CD4-positive, alpha-beta T cell (primary cell): ENCODE results near the gene BAIAP2L2. TPM values are rescaled to one million over a fixed set of nuclear protein-coding genes. Genes with fewer than 3 reads are reported as not detected.
"Not testable (repeated sequence)": the region's sequence is repeated elsewhere in the genome, so short reads cannot be mapped to it uniquely, and the experiment has no call there.

Experiments used
- ATAC-seq: fragments of 200-7000 bp; cut with Tn5 transposase; one replicate; pipeline ENCODE4 v1.10.0; 2022; ENCODE audit warnings: mild to moderate bottlenecking; ENCODE audit not compliant: poor library complexity
- CTCF ChIA-PET: fragments of 350-600 bp; sonication (Branson Sonifier 250); formaldehyde crosslinking; loops from one replicate; lab custom pipeline; 2021; ENCODE audit warnings: antibody characterized with exemption, inconsistent platforms; lab: Charles Lee
- POLR2A ChIA-PET: fragments of 350-600 bp; sonication (Branson Sonifier 250); formaldehyde crosslinking; loops from one replicate; lab custom pipeline; 2021; ENCODE audit warnings: antibody characterized with exemption, inconsistent platforms; lab: Charles Lee
- DNase-seq, 14 experiments: peaks; one replicate each; pipeline ENCODE4 v3.0.0-alpha.2; 2013 to 2020; ENCODE audit warnings: mixed read lengths in 2 of 14
- H3K27ac ChIP-seq, 2 donors: one replicate each; pipeline versions ENCODE4 v1.5.1 to v1.7.0; 2013; ENCODE audit warnings: low read length in 2 of 2, low read depth in 1 of 2, mild to moderate bottlenecking in 1 of 2
- H3K27me3 ChIP-seq, 2 experiments: 1 replicate in 1 of 2; 2 replicates in 1 of 2; pipeline versions ENCODE4 v1.6.1 to v1.7.0; 2013; ENCODE audit warnings: low read length in 2 of 2, control low read depth in 1 of 2, mild to moderate bottlenecking in 1 of 2, moderate library complexity in 1 of 2; ENCODE audit not compliant: insufficient read depth in 2 of 2, control insufficient read depth in 1 of 2
- H3K36me3 ChIP-seq: one replicate; pipeline ENCODE4 v1.6.1; 2013; ENCODE audit warnings: low read length, control low read depth; ENCODE audit not compliant: insufficient read depth
- H3K4me1 ChIP-seq: one replicate; pipeline ENCODE4 v1.6.1; 2013; ENCODE audit warnings: low read length, control low read depth; ENCODE audit not compliant: insufficient read depth
- H3K4me3 ChIP-seq: one replicate; pipeline ENCODE4 v1.5.1; 2013; ENCODE audit warnings: mild to moderate bottlenecking, low read length, moderate library complexity
- H3K9me3 ChIP-seq, 2 experiments: 1 replicate in 1 of 2; 2 replicates in 1 of 2; pipeline versions ENCODE4 v1.6.1 to v1.7.0; 2013; ENCODE audit warnings: low read length in 2 of 2, mild to moderate bottlenecking in 2 of 2, control low read depth in 1 of 2, moderate library complexity in 1 of 2; ENCODE audit not compliant: control insufficient read depth in 1 of 2, insufficient read depth in 1 of 2
- H3K27ac Mint-ChIP-seq: one replicate; pipeline ENCODE4 v1.8.0; 2020; ENCODE audit warnings: mixed read lengths
- H3K27me3 Mint-ChIP-seq: one replicate; pipeline ENCODE4 v1.8.0; 2021; ENCODE audit warnings: mixed read lengths
- H3K36me3 Mint-ChIP-seq: one replicate; pipeline ENCODE4 v1.8.0; 2021; ENCODE audit warnings: low read depth, mixed read lengths
- H3K4me1 Mint-ChIP-seq: one replicate; pipeline ENCODE4 v1.8.0; 2021; ENCODE audit warnings: low read depth, mixed read lengths
- H3K4me3 Mint-ChIP-seq: one replicate; pipeline ENCODE4 v1.8.0; 2020; ENCODE audit warnings: mild to moderate bottlenecking, mixed read lengths
- H3K9me3 Mint-ChIP-seq: one replicate; pipeline ENCODE4 v1.8.0; 2020; ENCODE audit warnings: mixed read lengths
- CTCF ChIP-seq: fragments of 200-600 bp; IDR thresholded peaks from one replicate; pipeline ENCODE4 v1.8.0; 2022; ENCODE audit warnings: antibody characterized with exemption, mild to moderate bottlenecking
- intact Hi-C, 2 experiments: fragments of 100-400 bp; cut with DNase I in 1 of 2; cut with micrococcal nuclease in 1 of 2; formaldehyde crosslinking; loops; one replicate each; pipeline versions ENCODE4 v1.15.1 to v1.9.0; 2023 to 2025; cut with DNase I, micrococcal nuclease
- total RNA-seq, 174 experiments: library from RNA in 2 of 174; stranded (reverse) in 2 of 174; gene quantifications; one replicate each; pipeline ENCODE4 v1.2.3 and lab custom pipeline; 2021 to 2026

BAIAP2L2 gene
- total RNA-seq, 2 experiments from 2014 or later = 0.45 to 1.0 TPM

- ATAC-seq (no peak), DNase-seq (no peak)
- no peaks in the 10 kb centered on the region for H3K27me3 Mint-ChIP-seq
- no peaks in the 10 kb centered on the region for H3K9me3 ChIP-seq
- TF ChIP-seq CTCF = no peak
- ChIA-PET CTCF (no interaction called here), POLR2A (no interaction called here)
- H3K27me3 ChIP-seq = no peaks in the 10 kb centered on the region
- no peak overlapping the region for H3K4me3 ChIP-seq
- H3K4me1 Mint-ChIP-seq = peaks cover 3% of the 10 kb centered on the region
- no peak overlapping the region for H3K27ac Mint-ChIP-seq
- no peaks in the 10 kb centered on the region for H3K4me1 ChIP-seq
- H3K9me3 Mint-ChIP-seq = no peaks in the 10 kb centered on the region
- no peak overlapping the region for H3K4me3 Mint-ChIP-seq
- H3K27ac ChIP-seq = no peak overlapping the region
- H3K36me3 Mint-ChIP-seq = peaks cover 7% of the 10 kb centered on the region
- intact Hi-C loops = no loop called here
- H3K36me3 ChIP-seq = no peaks in the 10 kb centered on the region
These were observed 43.5 kb upstream of the BAIAP2L2 start for GRCh38 chr22:38153821-38154562.

- Mint-ChIP-seq H3K27ac (no peak overlapping the region), H3K36me3 (peaks cover 7% of the 10 kb centered on the region), H3K4me3 (no peak overlapping the region), H3K4me1 (peaks cover 20% of the 10 kb centered on the region), H3K27me3 (no peaks in the 10 kb centered on the region), H3K9me3 (no peaks in the 10 kb centered on the region)
- CTCF ChIA-PET = no interaction called here
- DNase-seq (no peak), ATAC-seq (no peak)
- intact Hi-C loops = no loop called here
- Histone ChIP-seq H3K9me3 (no peaks in the 10 kb centered on the region), H3K4me3 (no peak overlapping the region), H3K27ac (no peak overlapping the region), H3K36me3 (peaks cover 2% of the 10 kb centered on the region), H3K27me3 (no peaks in the 10 kb centered on the region), H3K4me1 (peaks cover 12% of the 10 kb centered on the region)
- POLR2A ChIA-PET = interaction anchor here (0.6 kb wide), 1 partner anchor 126 kb away, joined by 3 read pairs; no protein-coding TSS in a partner anchor
- no peak for TF ChIP-seq CTCF
These were observed 40.6 kb upstream of the BAIAP2L2 start for GRCh38 chr22:38151126-38151500.

GRCh38 chr22:38148245-38148644 is 37.8 kb upstream of the BAIAP2L2 start:
- no peak for TF ChIP-seq CTCF
- DNase-seq (no peak), ATAC-seq (no peak)
- ChIA-PET CTCF (no interaction called here), POLR2A (no interaction called here)
- Mint-ChIP-seq H3K27ac (no peak overlapping the region), H3K4me1 (peaks cover 20% of the 10 kb centered on the region), H3K27me3 (no peaks in the 10 kb centered on the region), H3K4me3 (no peak overlapping the region), H3K36me3 (peaks cover 16% of the 10 kb centered on the region), H3K9me3 (no peaks in the 10 kb centered on the region)
- peaks cover 21% of the 10 kb centered on the region for H3K4me1 ChIP-seq
- H3K4me3 ChIP-seq = no peak overlapping the region
- H3K36me3 ChIP-seq = peaks cover 7% of the 10 kb centered on the region
- no peaks in the 10 kb centered on the region for H3K27me3 ChIP-seq
- H3K9me3 ChIP-seq = no peaks in the 10 kb centered on the region
- H3K27ac ChIP-seq = no peak overlapping the region
- intact Hi-C loops = no loop called here

GRCh38 chr22:38146166-38146565 is 35.7 kb upstream of the BAIAP2L2 start:
- H3K9me3 Mint-ChIP-seq = not testable (repeated sequence)
- H3K4me1 Mint-ChIP-seq = peaks cover 20% of the 10 kb centered on the region

More at GRCh38 chr22:38146166-38146565, 35.7 kb upstream of the BAIAP2L2 start:
- CTCF ChIA-PET, H3K4me3 Mint-ChIP-seq, intact Hi-C loops, ATAC-seq, H3K27me3 Mint-ChIP-seq, H3K27ac Mint-ChIP-seq, POLR2A ChIA-PET, H3K27ac ChIP-seq, DNase-seq, H3K27me3 ChIP-seq, H3K4me3 ChIP-seq, H3K9me3 ChIP-seq: not testable (repeated sequence)
- H3K36me3 ChIP-seq = peaks cover 21% of the 10 kb centered on the region
- H3K4me1 ChIP-seq = peaks cover 24% of the 10 kb centered on the region
- peaks cover 20% of the 10 kb centered on the region for H3K36me3 Mint-ChIP-seq
